Measurements from ENCODE around the gene CCDC157. TPM values are rescaled to one million over a fixed set of nuclear protein-coding genes. Genes with fewer than 3 reads are reported as not detected.

CCDC157 gene
- total RNA-seq, 4 donors from 2014 or later = 1.5 to 2.5 (median 1.6) TPM

DNA sequence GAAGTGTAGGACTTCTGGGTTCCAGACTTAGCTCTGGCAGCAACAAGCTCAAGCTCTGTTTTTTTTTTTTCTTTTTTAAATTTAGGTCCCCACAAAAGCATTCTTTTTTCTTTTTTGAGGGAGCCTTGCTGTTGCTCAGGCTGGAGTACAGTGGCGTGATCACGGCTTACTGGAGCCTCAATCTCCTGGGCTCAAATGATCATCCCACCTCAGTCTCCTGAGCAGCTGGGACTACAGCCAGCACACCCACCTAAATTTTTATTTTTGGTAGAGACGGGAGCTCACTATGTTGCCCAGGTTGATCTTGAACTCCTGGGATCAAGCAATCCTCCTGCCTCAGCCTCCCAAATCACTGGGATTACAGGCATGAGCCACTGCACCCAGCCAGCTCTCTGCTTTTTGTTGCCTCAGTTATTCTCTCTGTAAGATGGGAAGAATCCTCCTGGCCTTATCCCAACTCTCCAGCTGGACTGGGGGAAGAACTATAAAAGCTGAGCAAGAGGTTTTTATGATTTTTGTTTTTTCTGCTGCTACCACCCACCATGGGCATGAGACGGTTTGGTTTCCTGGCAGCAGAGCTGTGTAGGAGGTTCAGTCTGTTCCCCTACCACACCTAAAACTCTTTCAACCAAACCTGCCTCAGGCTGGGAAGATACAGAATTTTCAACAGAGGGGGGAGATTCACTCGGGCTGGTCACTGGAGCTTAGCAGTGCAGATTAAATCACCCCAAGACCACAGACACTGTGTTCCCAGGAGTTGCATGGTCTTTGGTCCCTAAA, 57.1 kb downstream of the CCDC157 start:
- DNase-seq (ENCODE audit: extremely low spot score) = no peak
- Histone ChIP-seq H3K4me3 (no peak overlapping the region), H3K27ac (replicated peaks in 1 of 4) (no peak overlapping the region), H3K27me3 (no peaks in the 10 kb centered on the region), H3K36me3 (peaks cover 30 to 97% (median 64%) of the 10 kb centered on the region in 4 donors), H3K9me3 (no peaks in the 10 kb centered on the region), H3K4me1 (no peaks in the 10 kb centered on the region)
- intact Hi-C loops (cut with DNase I) = no loop called here
- 86% methylated on average over 5 of the region's 5 CpGs for WGBS
- no peak for TF ChIP-seq POLR2A (IDR thresholded peaks at IDR 0.05; ENCODE audit: low read depth)
- no peak for TF ChIP-seq EP300 (IDR thresholded peaks at IDR 0.05)
- TF ChIP-seq CTCF (IDR thresholded peaks at IDR 0.05) = no peak

DNA sequence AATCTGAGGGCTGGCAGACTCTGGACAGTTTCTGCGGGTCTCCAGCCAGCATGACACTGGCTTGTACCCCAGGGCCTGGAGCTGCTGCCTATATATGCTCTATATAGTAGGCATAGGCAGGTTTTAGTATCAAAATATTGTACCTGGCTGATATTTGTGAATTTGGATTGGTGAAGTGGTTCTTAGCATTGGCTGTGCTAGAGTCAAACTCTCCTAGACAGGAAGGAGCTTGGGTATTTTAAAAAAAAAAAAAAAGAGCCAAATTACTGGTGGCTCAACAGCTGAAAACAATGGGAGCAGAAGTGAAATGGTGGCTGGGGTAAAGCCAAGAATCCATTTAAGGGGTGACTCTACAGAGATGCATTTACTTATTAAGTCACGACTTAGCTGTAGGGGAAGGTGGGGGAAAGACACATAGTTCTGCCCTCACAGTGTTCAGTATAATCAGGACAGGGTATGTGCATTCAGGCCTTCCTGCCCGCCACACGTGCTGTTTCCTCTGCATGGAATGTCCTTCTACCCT, 57.8 kb downstream of the CCDC157 start:
- no peaks in the 10 kb centered on the region for H3K9me3 ChIP-seq
- TF ChIP-seq EP300 (IDR thresholded peaks at IDR 0.05) = no peak
- TF ChIP-seq CTCF (IDR thresholded peaks at IDR 0.05) = no peak
- no peak for DNase-seq (ENCODE audit: extremely low spot score)
- no peaks in the 10 kb centered on the region for H3K4me1 ChIP-seq
- no peak overlapping the region for H3K4me3 ChIP-seq
- peaks cover 32 to 95% (median 60%) of the 10 kb centered on the region in 4 donors for H3K36me3 ChIP-seq
- no peaks in the 10 kb centered on the region for H3K27me3 ChIP-seq
- WGBS = 80% methylated on average over 4 of the region's 4 CpGs
- no peak overlapping the region for H3K27ac ChIP-seq (replicated peaks in 1 of 4)
- intact Hi-C loops (cut with DNase I) = no loop called here

DNA sequence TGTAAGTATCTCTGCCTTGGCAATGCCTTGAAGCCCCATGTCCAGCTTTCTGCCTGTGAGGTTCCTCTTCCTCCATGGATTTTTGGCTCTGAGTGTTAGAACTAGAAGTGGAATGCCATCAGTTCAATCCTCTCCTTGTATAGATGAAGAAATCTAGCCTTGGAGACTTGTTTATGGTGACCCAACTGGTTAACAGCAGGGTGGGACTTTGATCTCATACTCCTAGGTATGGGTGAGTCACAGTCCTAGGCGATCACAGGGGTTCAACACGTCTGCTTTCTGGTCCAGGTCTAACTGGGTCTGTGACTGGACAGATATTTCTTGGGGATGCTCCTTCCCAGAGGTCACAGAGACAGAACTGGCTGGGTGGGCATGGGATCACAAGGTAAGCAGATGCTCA, 59.6 kb downstream of the CCDC157 start:
- H3K36me3 ChIP-seq = peaks cover 28 to 86% (median 54%) of the 10 kb centered on the region in 4 donors
- H3K27ac ChIP-seq (replicated peaks in 1 of 4) = no peak overlapping the region
- 68% methylated on average over 2 of the region's 2 CpGs for WGBS
- peaks cover 0 to 16% (median 15%) of the 10 kb centered on the region in 4 donors for H3K4me1 ChIP-seq
- no peak for DNase-seq (ENCODE audit: extremely low spot score)
- intact Hi-C loops (cut with DNase I) = no loop called here
- no peaks in the 10 kb centered on the region for H3K9me3 ChIP-seq
- TF ChIP-seq POLR2A (IDR thresholded peaks at IDR 0.05; ENCODE audit: low read depth) = no peak
- TF ChIP-seq EP300 (IDR thresholded peaks at IDR 0.05) = no peak
- no peak for TF ChIP-seq POLR2AphosphoS5 (IDR thresholded peaks at IDR 0.05)
- TF ChIP-seq CTCF (IDR thresholded peaks at IDR 0.05) = no peak
- H3K4me3 ChIP-seq = no peak overlapping the region
- H3K27me3 ChIP-seq = no peaks in the 10 kb centered on the region

DNA sequence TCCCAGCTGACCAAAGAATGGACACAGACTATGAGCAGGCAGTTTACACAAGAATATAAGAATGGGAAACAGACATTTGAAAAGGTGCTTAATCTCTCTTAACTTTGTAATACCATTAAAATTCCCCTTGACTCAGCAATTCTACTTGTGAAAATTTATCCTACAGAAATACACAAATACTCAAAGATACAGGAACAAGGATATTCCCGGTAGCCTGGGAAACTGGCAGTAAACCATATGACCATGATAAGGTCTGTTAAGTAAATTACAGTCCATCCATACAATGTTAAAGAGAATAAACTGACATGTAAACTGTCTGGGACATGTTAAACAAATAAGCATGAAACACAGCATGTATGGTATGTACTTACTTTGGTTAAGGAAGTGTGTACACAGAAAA, 60.0 kb downstream of the CCDC157 start:
- no peak for DNase-seq (ENCODE audit: extremely low spot score)
- Histone ChIP-seq H3K36me3 (peaks cover 28 to 82% (median 52%) of the 10 kb centered on the region in 4 donors), H3K27me3 (no peaks in the 10 kb centered on the region), H3K27ac (replicated peaks in 1 of 4) (no peak overlapping the region), H3K9me3 (no peaks in the 10 kb centered on the region), H3K4me3 (no peak overlapping the region), H3K4me1 (peaks cover 2 to 21% (median 19%) of the 10 kb centered on the region in 4 donors)
- 77% methylated on average over 1 of the region's 1 CpG for WGBS
- intact Hi-C loops (cut with DNase I) = no loop called here
- TF ChIP-seq CTCF (IDR thresholded peaks at IDR 0.05) (no peak), POLR2AphosphoS5 (IDR thresholded peaks at IDR 0.05) (no peak), POLR2A (IDR thresholded peaks at IDR 0.05; ENCODE audit: low read depth) (no peak), EP300 (IDR thresholded peaks at IDR 0.05) (no peak)
